HEK293 (cell line): ENCODE results near the gene GNAT1.

Source experiments
- CTCF ChIA-PET: fragments of 350-600 bp; formaldehyde crosslinking; extraction: SDS; loops from one replicate; lab custom pipeline; 2021; ENCODE audit warnings: antibody characterized with exemption; lab: Yijun Ruan, JAX
- POLR2A ChIA-PET: fragments of 300-600 bp; formaldehyde crosslinking; extraction: SDS; loops from one replicate; lab custom pipeline; 2020; ENCODE audit warnings: antibody characterized with exemption, inconsistent platforms; lab: Yijun Ruan, JAX
- H3K27ac ChIP-seq: fragments of 200-500 bp; sonication (Bioruptor generic); 2 replicates; pipeline ENCODE4 v1.5.1; 2014; ENCODE audit warnings: low read depth, low read length, control low read depth, inconsistent platforms; ENCODE audit errors: extremely low read depth
- H3K36me3 ChIP-seq, 2 experiments: fragments of 200-500 bp in 1 of 2; sonication (Bioruptor generic) in 1 of 2; 1 replicate in 1 of 2; 2 replicates in 1 of 2; pipeline ENCODE4 v1.5.1; 2014 to 2017; ENCODE audit warnings: inconsistent platforms in 2 of 2, low read length in 2 of 2; ENCODE audit not compliant: control insufficient read depth in 2 of 2, insufficient read depth in 1 of 2
- H3K4me1 ChIP-seq: fragments of 200-500 bp; sonication (Bioruptor generic); 2 replicates; pipeline ENCODE4 v1.5.1; 2014; ENCODE audit warnings: mild to moderate bottlenecking, low read length, inconsistent platforms; ENCODE audit not compliant: control insufficient read depth, insufficient read depth
- H3K4me3 ChIP-seq: 2 replicates; pipeline ENCODE4 v1.5.1; 2011; ENCODE audit warnings: low read depth, mild to moderate bottlenecking, control low read depth, low read length, moderate library complexity
- H3K9me3 ChIP-seq: fragments of 200-500 bp; sonication (Bioruptor generic); 2 replicates; pipeline ENCODE4 v1.5.1; 2014; ENCODE audit warnings: low read depth, low read length, inconsistent platforms; ENCODE audit not compliant: control insufficient read depth, insufficient read depth
- KLF7 ChIP-seq: fragments of 450-650 bp; formaldehyde crosslinking; IDR thresholded peaks from 2 replicates; pipeline ENCODE4 v1.5.1; 2016; ENCODE audit warnings: missing biosample characterization, missing genetic modification characterization, borderline replicate concordance
- PRDM1 ChIP-seq: fragments of 450-650 bp; formaldehyde crosslinking; IDR thresholded peaks from 2 replicates; pipeline ENCODE4; 2016; ENCODE audit warnings: missing biosample characterization, missing genetic modification characterization
- WT1 ChIP-seq: fragments of 450-650 bp; formaldehyde crosslinking; IDR thresholded peaks from 2 replicates; pipeline ENCODE4 v1.5.1; 2016; ENCODE audit warnings: missing biosample characterization, missing genetic modification characterization
- ZNF324 ChIP-seq: fragments of 450-650 bp; formaldehyde crosslinking; IDR thresholded peaks from 2 replicates; pipeline ENCODE4 v1.5.1; 2016; ENCODE audit warnings: missing biosample characterization, missing genetic modification characterization
- ZNF473 ChIP-seq: fragments of 450-650 bp; formaldehyde crosslinking; IDR thresholded peaks from 2 replicates; pipeline ENCODE4 v1.5.1; 2017; ENCODE audit warnings: missing biosample characterization, missing genetic modification characterization
- ZNF558 ChIP-seq: fragments of 450-650 bp; formaldehyde crosslinking; IDR thresholded peaks from 2 replicates; pipeline ENCODE4 v1.5.1; 2016; ENCODE audit warnings: missing biosample characterization, missing genetic modification characterization
- ZNF629 ChIP-seq: fragments of 450-650 bp; formaldehyde crosslinking; IDR thresholded peaks from 2 replicates; pipeline ENCODE4 v1.5.1; 2017; ENCODE audit warnings: missing biosample characterization, missing genetic modification characterization
- ZNF654 ChIP-seq: fragments of 450-650 bp; formaldehyde crosslinking; IDR thresholded peaks from 2 replicates; pipeline ENCODE4 v1.5.1; 2016; ENCODE audit warnings: low read depth, missing biosample characterization, missing genetic modification characterization
- ZNF76 ChIP-seq: fragments of 450-650 bp; formaldehyde crosslinking; IDR thresholded peaks from 2 replicates; pipeline ENCODE4; 2016; ENCODE audit warnings: low read depth, missing biosample characterization, missing genetic modification characterization, borderline replicate concordance
- ZSCAN23 ChIP-seq: fragments of 450-650 bp; formaldehyde crosslinking; IDR thresholded peaks from 2 replicates; pipeline ENCODE4 v1.5.1; 2016; ENCODE audit warnings: missing biosample characterization, missing genetic modification characterization
- TF ChIP-seq, protein P1 (sequence below): fragments of 450-650 bp; formaldehyde crosslinking; IDR thresholded peaks from 2 replicates; pipeline ENCODE4 v1.5.1; 2016; ENCODE audit warnings: missing biosample characterization, missing genetic modification characterization, borderline replicate concordance
- TF ChIP-seq, protein P2 (sequence below): fragments of 450-650 bp; formaldehyde crosslinking; IDR thresholded peaks from 2 replicates; pipeline ENCODE4 v1.5.1; 2016; ENCODE audit warnings: missing biosample characterization, missing genetic modification characterization, borderline replicate concordance
- TF ChIP-seq, protein P3 (sequence below): fragments of 450-650 bp; formaldehyde crosslinking; IDR thresholded peaks from 2 replicates; pipeline ENCODE4 v1.5.1; 2016; ENCODE audit warnings: missing biosample characterization, missing genetic modification characterization
- TF ChIP-seq, protein P4 (sequence below): fragments of 450-650 bp; formaldehyde crosslinking; IDR thresholded peaks from 2 replicates; pipeline ENCODE4 v1.5.1; 2017; ENCODE audit warnings: missing biosample characterization, missing genetic modification characterization
- TF ChIP-seq, protein P5 (sequence below): fragments of 450-650 bp; formaldehyde crosslinking; IDR thresholded peaks from 2 replicates; pipeline ENCODE4 v1.5.1; 2016; ENCODE audit warnings: missing biosample characterization, missing genetic modification characterization, low read depth
- TF ChIP-seq, protein P6 (sequence below): fragments of 450-650 bp; formaldehyde crosslinking; conservative IDR thresholded peaks from 2 replicates; pipeline ENCODE4 v1.5.1; 2016; ENCODE audit warnings: low read depth, missing biosample characterization, missing genetic modification characterization
- TF ChIP-seq, protein P7 (sequence below): fragments of 450-650 bp; formaldehyde crosslinking; IDR thresholded peaks from 2 replicates; pipeline ENCODE4 v1.5.1; 2017; ENCODE audit warnings: missing biosample characterization, mild to moderate bottlenecking, missing genetic modification characterization, moderate library complexity

GNAT1 gene

DNA sequence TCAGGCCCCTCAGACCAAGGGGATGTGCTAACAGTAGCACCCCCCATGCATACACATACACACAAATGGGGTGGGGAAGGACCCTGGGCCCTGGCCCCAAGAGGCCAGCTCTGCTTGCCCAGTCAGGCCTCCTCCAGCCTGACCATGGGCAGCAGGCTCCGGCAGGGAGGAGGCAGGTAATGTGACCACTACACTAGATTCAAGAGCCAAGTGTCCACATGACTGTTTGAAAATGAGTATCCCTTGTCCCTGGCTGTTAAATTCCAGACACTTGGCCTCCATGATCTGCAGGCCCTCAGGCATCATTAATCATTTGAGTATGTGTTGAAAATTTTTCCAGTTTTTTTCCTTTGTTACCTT, 30.7 kb downstream of the GNAT1 start:
- peaks cover 0 to 5% of the 10 kb centered on the region in 2 experiments; a peak in 1 of 3 replicates for H3K36me3 ChIP-seq
- H3K9me3 ChIP-seq, result no peaks in the 10 kb centered on the region
- H3K4me3 ChIP-seq, result no peak overlapping the region
- H3K27ac ChIP-seq, result no peak overlapping the region
- POLR2A ChIA-PET, result interaction anchor here (0.6 kb wide), 1 partner anchor 1278 kb away, joined by 4 read pairs; no protein-coding TSS in a partner anchor
- no peaks in the 10 kb centered on the region for H3K4me1 ChIP-seq
- CTCF ChIA-PET, result interaction anchor here (0.6 to 17.6 kb wide), 2 partner anchors 29 to 111 kb away, joined by 5 to 237 read pairs; partner anchors contain the start of gene GNAT1
- TF ChIP-seq, protein P1, sequence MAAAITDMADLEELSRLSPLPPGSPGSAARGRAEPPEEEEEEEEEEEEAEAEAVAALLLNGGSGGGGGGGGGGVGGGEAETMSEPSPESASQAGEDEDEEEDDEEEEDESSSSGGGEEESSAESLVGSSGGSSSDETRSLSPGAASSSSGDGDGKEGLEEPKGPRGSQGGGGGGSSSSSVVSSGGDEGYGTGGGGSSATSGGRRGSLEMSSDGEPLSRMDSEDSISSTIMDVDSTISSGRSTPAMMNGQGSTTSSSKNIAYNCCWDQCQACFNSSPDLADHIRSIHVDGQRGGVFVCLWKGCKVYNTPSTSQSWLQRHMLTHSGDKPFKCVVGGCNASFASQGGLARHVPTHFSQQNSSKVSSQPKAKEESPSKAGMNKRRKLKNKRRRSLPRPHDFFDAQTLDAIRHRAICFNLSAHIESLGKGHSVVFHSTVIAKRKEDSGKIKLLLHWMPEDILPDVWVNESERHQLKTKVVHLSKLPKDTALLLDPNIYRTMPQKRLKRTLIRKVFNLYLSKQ (tag by site-specific recombination), result no peak
- TF ChIP-seq ZNF558 (tag by site-specific recombination) (no peak), ZNF76 (tag by site-specific recombination) (no peak), ZSCAN23 (tag by site-specific recombination) (no peak), ZNF629 (tag by site-specific recombination) (no peak), ZNF473 (tag by site-specific recombination) (no peak), WT1 (no peak), PRDM1 (tag by site-specific recombination) (no peak), ZNF324 (tag by site-specific recombination) (no peak), KLF7 (tag by site-specific recombination) (no peak), ZNF654 (no peak)
- TF ChIP-seq, protein P2, sequence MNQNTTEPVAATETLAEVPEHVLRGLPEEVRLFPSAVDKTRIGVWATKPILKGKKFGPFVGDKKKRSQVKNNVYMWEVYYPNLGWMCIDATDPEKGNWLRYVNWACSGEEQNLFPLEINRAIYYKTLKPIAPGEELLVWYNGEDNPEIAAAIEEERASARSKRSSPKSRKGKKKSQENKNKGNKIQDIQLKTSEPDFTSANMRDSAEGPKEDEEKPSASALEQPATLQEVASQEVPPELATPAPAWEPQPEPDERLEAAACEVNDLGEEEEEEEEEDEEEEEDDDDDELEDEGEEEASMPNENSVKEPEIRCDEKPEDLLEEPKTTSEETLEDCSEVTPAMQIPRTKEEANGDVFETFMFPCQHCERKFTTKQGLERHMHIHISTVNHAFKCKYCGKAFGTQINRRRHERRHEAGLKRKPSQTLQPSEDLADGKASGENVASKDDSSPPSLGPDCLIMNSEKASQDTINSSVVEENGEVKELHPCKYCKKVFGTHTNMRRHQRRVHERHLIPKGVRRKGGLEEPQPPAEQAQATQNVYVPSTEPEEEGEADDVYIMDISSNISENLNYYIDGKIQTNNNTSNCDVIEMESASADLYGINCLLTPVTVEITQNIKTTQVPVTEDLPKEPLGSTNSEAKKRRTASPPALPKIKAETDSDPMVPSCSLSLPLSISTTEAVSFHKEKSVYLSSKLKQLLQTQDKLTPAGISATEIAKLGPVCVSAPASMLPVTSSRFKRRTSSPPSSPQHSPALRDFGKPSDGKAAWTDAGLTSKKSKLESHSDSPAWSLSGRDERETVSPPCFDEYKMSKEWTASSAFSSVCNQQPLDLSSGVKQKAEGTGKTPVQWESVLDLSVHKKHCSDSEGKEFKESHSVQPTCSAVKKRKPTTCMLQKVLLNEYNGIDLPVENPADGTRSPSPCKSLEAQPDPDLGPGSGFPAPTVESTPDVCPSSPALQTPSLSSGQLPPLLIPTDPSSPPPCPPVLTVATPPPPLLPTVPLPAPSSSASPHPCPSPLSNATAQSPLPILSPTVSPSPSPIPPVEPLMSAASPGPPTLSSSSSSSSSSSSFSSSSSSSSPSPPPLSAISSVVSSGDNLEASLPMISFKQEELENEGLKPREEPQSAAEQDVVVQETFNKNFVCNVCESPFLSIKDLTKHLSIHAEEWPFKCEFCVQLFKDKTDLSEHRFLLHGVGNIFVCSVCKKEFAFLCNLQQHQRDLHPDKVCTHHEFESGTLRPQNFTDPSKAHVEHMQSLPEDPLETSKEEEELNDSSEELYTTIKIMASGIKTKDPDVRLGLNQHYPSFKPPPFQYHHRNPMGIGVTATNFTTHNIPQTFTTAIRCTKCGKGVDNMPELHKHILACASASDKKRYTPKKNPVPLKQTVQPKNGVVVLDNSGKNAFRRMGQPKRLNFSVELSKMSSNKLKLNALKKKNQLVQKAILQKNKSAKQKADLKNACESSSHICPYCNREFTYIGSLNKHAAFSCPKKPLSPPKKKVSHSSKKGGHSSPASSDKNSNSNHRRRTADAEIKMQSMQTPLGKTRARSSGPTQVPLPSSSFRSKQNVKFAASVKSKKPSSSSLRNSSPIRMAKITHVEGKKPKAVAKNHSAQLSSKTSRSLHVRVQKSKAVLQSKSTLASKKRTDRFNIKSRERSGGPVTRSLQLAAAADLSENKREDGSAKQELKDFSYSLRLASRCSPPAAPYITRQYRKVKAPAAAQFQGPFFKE (tag by site-specific recombination), result no peak
- TF ChIP-seq, protein P3, sequence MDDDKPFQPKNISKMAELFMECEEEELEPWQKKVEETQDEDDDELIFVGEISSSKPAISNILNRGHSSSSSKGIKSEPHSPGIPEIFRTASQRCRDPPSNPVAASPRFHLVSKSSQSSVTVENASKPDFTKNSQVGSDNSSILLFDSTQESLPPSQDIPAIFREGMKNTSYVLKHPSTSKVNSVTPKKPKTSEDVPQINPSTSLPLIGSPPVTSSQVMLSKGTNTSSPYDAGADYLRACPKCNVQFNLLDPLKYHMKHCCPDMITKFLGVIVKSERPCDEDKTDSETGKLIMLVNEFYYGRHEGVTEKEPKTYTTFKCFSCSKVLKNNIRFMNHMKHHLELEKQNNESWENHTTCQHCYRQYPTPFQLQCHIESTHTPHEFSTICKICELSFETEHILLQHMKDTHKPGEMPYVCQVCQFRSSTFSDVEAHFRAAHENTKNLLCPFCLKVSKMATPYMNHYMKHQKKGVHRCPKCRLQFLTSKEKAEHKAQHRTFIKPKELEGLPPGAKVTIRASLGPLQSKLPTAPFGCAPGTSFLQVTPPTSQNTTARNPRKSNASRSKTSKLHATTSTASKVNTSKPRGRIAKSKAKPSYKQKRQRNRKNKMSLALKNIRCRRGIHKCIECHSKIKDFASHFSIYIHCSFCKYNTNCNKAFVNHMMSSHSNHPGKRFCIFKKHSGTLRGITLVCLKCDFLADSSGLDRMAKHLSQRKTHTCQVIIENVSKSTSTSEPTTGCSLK (tag by site-specific recombination), result no peak
- TF ChIP-seq, protein P4, sequence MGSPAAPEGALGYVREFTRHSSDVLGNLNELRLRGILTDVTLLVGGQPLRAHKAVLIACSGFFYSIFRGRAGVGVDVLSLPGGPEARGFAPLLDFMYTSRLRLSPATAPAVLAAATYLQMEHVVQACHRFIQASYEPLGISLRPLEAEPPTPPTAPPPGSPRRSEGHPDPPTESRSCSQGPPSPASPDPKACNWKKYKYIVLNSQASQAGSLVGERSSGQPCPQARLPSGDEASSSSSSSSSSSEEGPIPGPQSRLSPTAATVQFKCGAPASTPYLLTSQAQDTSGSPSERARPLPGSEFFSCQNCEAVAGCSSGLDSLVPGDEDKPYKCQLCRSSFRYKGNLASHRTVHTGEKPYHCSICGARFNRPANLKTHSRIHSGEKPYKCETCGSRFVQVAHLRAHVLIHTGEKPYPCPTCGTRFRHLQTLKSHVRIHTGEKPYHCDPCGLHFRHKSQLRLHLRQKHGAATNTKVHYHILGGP, result no peak
- TF ChIP-seq, protein P5, sequence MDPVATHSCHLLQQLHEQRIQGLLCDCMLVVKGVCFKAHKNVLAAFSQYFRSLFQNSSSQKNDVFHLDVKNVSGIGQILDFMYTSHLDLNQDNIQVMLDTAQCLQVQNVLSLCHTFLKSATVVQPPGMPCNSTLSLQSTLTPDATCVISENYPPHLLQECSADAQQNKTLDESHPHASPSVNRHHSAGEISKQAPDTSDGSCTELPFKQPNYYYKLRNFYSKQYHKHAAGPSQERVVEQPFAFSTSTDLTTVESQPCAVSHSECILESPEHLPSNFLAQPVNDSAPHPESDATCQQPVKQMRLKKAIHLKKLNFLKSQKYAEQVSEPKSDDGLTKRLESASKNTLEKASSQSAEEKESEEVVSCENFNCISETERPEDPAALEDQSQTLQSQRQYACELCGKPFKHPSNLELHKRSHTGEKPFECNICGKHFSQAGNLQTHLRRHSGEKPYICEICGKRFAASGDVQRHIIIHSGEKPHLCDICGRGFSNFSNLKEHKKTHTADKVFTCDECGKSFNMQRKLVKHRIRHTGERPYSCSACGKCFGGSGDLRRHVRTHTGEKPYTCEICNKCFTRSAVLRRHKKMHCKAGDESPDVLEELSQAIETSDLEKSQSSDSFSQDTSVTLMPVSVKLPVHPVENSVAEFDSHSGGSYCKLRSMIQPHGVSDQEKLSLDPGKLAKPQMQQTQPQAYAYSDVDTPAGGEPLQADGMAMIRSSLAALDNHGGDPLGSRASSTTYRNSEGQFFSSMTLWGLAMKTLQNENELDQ (tag by site-specific recombination), result no peak
- TF ChIP-seq, protein P6, sequence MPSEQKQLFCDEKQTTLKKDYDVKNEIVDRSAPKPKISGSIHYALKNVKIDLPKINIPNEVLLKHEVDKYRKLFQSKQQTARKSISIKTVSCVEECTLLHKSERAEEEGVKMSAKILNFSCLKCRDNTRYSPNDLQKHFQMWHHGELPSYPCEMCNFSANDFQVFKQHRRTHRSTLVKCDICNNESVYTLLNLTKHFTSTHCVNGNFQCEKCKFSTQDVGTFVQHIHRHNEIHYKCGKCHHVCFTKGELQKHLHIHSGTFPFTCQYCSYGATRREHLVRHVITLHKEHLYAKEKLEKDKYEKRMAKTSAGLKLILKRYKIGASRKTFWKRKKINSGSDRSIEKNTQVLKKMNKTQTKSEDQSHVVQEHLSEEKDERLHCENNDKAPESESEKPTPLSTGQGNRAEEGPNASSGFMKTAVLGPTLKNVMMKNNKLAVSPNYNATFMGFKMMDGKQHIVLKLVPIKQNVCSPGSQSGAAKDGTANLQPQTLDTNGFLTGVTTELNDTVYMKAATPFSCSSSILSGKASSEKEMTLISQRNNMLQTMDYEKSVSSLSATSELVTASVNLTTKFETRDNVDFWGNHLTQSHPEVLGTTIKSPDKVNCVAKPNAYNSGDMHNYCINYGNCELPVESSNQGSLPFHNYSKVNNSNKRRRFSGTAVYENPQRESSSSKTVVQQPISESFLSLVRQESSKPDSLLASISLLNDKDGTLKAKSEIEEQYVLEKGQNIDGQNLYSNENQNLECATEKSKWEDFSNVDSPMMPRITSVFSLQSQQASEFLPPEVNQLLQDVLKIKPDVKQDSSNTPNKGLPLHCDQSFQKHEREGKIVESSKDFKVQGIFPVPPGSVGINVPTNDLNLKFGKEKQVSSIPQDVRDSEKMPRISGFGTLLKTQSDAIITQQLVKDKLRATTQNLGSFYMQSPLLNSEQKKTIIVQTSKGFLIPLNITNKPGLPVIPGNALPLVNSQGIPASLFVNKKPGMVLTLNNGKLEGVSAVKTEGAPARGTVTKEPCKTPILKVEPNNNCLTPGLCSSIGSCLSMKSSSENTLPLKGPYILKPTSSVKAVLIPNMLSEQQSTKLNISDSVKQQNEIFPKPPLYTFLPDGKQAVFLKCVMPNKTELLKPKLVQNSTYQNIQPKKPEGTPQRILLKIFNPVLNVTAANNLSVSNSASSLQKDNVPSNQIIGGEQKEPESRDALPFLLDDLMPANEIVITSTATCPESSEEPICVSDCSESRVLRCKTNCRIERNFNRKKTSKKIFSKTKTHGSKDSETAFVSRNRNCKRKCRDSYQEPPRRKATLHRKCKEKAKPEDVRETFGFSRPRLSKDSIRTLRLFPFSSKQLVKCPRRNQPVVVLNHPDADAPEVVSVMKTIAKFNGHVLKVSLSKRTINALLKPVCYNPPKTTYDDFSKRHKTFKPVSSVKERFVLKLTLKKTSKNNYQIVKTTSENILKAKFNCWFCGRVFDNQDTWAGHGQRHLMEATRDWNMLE (tag by site-specific recombination), result no peak
- TF ChIP-seq, protein P7, sequence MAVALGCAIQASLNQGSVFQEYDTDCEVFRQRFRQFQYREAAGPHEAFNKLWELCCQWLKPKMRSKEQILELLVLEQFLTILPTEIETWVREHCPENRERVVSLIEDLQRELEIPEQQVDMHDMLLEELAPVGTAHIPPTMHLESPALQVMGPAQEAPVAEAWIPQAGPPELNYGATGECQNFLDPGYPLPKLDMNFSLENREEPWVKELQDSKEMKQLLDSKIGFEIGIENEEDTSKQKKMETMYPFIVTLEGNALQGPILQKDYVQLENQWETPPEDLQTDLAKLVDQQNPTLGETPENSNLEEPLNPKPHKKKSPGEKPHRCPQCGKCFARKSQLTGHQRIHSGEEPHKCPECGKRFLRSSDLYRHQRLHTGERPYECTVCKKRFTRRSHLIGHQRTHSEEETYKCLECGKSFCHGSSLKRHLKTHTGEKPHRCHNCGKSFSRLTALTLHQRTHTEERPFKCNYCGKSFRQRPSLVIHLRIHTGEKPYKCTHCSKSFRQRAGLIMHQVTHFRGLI, result no peak
